GM18519 (cell line): ENCODE data around the gene RIPK3.

ENCODE experiments used
- ATAC-seq: cut with Tn5 transposase; IDR thresholded peaks from one replicate; pipeline ENCODE4 v1.9.1; 2021; ENCODE audit warnings: mild to moderate bottlenecking, moderate library complexity; ENCODE audit not compliant: unreplicated experiment, low FRiP score

Gene RIPK3

DNA sequence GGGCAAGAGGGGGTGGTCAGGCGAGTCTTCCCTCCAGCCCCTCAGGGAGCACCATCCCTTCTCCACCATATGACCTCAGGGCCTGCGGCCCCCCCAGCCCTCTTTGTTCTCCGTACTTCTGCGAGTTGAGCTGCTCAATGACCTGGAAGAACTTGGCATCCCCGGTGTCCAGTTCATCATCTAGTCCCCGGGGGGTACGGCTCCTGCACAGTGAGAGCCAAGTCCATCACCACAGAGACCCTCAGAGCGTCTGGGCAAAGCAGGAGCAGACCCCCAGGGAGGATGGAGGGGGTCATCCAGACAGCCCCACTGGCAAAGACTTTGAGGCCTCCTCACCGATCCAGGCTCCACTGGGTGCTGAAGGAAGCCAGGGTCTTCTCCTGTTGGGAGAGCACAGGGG lies 13.8 kb downstream of the RIPK3 start:
- no peak for ATAC-seq

DNA sequence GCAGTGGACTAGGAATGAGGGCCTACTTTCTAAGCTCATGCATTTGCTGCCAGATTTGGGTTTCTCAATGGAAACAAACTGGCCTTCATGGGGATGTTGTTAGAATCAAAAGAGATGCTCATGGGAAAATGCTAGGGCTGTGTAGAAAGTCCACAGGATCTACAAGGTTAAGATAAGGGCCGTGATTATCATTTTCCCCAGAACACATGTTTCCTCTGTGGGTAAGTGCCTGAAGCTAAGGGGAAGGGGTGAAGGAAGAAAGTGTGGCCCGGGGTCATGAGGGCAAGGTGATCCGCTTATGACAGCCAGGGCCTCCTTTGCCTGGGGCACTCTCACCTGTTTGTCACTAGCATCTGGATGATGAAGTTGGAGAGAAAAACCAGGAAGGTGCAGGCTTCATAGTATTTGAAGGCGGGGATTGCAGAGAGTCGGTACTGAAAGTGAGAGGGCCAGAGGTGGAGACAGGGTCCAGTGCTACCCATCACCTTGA lies 14.7 kb downstream of the RIPK3 start:
- ATAC-seq: no peak

DNA sequence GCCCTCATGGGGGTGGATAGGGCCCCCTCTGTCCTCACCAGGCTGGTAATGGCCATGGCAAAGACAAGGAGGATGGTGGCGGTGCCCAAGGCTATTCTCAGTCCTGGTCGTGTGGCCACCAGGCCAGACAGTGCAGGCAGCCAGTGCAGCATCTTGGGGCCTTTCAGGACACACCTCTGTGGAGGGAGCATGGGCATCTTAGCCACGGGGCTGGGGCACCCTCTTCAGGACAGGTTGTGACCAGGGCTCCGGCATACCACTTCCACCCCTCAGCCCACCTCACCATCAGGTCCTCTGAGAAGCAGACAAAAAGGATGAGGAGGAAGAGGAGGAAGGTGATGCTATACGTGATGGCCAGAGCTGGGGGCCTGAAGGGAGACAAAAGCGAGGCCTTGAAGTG lies 15.8 kb downstream of the RIPK3 start:
- ATAC-seq: no peak

DNA sequence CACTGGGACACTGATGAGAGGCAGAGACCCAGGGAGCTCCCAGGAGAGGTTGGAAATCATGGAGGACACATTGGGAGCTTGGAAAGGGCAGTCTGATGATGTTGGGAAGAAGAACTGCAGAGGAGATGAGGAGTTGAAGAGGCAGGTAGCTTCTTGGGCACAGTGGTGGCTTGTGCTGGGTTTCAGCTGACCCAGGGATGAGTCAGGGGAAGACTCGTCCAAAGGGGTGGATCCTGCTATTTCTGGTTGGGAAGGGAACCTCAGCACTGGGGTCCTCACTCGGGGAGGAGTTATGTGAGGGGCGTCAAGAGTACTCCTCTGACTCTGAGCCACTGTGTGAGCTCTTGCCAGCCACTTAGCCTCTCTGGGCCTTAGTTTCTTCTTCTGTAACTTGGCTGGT lies 16.4 kb downstream of the RIPK3 start:
- no peak for ATAC-seq

DNA sequence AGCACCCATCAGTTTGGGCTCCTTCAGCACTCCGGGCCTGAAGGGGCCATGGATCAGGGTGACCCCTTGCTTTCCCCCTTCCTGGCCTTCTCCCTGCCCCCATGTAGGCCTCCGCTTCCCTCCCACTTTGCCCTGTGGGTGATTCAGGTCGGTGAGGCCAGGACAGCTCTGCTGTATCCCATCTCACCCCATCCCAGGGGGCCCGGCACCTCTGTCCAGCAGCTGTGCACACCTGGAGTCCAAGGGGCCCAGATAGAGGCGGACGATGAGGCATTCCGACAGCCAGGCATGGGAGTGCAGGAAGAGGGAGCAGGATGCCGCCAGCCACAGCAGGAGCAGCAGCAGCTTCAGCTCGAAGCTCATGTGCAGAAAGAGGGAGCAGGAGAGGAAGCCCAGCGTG lies 17.1 kb downstream of the RIPK3 start:
- no peak for ATAC-seq

DNA sequence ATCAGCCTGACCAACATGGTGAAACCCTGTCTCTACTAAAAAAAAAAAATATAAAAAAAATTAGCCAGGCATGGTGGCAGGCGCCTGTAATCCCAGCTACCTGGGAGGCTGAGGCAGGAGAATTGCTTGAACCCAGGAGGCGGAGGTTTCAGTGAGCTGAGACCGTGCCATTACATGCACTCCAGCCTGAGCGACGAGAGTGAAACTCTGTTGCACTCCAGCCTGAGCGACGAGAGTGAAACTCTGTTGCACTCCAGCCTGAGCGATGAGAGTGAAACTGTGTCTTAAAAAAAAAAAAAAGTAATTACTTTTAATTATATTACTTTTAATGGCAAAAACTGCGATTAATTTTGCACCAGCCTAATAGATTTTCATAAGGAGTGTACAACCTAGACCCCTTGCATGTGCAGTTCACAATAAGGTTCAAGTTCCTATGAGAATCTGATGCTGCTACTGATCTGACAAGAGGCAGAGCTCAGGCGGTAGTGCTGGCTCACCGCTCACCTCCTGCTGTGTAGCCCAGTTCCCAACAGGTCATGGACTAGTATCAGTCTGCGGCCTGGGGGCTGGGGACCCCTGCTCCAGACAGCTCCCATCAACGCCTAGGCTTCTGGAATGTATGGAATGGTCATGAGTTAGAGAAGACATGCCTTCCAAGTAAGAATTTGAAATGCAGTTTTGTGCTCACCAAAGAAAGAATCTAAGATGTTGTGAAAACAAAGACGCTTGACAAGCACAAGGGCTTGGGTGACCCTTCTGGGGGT lies 18.4 kb downstream of the RIPK3 start:
- no peak for ATAC-seq

DNA sequence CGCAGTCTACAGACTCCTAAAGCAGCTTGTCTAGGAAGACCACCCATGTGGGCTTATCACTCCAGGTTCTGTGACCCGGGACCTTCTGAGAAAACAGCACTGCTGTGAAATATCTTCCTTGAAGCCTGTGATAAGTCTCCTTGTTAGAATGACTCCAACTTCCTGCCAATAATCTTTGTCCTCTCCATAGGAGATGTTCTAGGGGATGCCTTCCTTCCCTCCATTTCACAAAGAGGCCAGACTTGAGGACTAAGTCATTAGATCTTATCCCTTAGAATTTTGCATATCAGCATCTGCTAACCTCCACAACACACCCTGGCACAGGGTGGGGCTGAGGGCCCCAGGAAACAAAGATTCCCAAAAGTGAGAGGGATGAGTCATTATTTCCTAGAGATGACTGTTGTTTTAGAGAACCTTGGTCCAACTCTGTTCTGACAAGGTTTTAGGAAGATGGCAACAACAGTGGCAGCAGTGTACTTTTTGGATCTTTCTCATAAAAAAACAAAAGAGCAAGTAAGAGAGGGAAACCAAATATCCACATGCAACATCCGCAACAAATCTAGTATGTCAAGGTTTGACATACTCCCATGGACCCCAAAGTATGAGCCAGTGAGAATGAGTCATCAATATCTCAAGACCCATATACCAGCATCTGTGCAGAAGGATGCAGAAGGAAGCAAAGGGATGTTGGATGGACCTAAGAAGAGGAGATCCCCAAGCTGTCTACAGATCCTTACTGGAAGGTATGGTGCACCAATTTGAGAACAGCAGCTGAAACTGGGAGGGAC lies 22.5 kb downstream of the RIPK3 start:
- no peak for ATAC-seq

DNA sequence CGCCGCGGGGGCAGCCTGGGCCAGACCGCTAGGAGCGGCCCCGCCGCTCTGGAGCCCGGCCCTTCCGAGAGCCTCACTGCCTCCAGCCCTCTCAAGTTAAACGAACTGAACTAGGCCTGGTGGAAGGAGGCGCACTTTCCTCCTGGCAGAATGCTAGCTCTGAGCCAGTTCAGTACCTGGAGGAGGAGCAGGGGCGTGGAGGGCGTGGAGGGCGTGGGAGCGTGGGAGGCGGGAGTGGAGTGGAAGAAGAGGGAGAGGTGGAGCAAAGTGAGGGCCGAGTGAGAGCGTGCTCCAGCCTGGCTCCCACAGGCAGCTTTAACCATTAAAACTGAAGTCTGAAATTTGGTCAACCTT lies 23.2 kb downstream of the RIPK3 start:
- ATAC-seq: no peak

DNA sequence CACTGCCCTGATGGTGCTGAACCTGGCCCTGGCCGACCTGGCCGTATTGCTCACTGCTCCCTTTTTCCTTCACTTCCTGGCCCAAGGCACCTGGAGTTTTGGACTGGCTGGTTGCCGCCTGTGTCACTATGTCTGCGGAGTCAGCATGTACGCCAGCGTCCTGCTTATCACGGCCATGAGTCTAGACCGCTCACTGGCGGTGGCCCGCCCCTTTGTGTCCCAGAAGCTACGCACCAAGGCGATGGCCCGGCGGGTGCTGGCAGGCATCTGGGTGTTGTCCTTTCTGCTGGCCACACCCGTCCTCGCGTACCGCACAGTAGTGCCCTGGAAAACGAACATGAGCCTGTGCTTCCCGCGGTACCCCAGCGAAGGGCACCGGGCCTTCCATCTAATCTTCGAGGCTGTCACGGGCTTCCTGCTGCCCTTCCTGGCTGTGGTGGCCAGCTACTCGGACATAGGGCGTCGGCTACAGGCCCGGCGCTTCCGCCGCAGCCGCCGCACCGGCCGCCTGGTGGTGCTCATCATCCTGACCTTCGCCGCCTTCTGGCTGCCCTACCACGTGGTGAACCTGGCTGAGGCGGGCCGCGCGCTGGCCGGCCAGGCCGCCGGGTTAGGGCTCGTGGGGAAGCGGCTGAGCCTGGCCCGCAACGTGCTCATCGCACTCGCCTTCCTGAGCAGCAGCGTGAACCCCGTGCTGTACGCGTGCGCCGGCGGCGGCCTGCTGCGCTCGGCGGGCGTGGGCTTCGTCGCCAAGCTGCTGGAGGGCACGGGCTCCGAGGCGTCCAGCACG lies 23.8 kb downstream of the RIPK3 start:
- ATAC-seq: no peak

DNA sequence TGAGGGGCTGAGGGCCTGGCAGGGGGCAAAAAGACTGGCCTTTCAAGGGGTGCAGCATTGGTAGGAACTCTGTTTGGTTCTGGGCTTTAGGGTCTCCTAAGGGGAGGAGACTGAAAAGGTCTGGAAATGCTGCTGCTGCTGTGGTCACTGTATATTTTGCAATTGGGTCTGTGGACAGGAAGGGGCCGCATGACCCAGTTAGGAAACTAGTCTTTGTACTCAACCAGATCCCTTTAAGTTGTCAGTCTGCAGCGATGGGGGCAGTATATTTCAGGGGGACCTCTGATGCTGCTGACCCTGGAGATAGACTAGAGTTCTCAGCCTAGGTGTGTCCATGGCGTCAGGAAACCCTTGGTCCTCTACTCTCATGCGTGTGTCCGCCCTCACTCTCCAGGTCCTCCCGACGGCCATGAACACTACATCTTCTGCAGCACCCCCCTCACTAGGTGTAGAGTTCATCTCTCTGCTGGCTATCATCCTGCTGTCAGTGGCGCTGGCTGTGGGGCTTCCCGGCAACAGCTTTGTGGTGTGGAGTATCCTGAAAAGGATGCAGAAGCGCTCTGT lies 24.5 kb downstream of the RIPK3 start:
- no peak for ATAC-seq

DNA sequence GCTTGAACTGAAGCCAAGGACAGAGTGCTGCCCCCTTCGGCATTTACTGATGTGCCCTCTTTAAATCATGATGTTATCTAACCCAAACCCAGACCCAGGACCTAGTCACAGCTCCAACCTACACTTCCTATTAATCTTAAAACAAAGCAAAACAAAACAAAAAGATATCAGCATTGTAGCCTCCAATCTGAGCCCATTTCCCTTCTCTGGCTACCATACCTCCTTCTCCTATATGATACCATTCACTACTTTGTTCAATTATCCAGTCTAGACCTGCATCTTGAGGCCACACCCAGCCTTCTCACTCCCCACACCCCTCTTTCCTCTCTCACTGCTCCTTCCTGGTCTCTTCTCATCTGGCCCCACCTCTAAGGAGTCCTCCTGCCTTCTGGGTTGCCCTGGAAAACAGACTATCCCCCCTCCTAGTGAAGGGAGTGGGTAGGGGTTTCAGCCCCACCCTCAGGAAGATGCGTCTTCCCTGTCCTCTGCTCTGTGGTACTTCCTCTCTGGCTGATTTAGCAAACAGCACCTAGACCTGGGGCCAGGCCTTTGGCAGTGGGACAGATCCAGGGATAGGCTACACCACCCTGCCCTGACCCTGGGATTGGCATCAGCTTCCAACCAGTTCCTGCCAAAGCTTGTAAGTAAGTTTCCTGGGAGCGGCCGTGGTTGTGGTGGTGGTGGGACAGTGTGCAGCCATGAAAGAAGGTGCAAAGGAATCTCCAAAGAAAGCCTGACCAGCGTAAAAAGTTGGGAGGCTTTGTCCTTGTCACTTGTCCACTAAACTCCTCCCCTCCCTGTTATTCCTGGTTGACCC lies 25.2 kb downstream of the RIPK3 start:
- no peak for ATAC-seq

DNA sequence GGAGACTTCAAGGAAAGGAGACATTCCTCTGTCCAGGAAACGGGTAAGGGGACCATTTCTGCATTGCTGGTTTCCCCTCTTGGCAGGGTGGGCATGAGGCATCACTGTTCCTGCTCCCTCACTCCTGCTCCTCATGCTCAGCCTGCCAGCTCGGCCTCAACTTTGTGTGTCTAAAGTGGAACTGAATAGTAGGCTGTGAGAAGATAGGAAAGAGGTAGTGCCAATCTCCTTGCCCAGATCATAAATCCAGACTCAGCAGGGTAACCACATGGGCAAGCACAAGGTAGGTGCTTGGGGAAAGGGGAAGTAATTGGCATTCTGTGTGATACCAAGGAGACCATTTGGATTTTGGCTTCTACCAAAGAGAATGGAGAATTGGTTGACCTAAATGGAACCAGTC lies 25.9 kb downstream of the RIPK3 start:
- ATAC-seq: no peak

DNA sequence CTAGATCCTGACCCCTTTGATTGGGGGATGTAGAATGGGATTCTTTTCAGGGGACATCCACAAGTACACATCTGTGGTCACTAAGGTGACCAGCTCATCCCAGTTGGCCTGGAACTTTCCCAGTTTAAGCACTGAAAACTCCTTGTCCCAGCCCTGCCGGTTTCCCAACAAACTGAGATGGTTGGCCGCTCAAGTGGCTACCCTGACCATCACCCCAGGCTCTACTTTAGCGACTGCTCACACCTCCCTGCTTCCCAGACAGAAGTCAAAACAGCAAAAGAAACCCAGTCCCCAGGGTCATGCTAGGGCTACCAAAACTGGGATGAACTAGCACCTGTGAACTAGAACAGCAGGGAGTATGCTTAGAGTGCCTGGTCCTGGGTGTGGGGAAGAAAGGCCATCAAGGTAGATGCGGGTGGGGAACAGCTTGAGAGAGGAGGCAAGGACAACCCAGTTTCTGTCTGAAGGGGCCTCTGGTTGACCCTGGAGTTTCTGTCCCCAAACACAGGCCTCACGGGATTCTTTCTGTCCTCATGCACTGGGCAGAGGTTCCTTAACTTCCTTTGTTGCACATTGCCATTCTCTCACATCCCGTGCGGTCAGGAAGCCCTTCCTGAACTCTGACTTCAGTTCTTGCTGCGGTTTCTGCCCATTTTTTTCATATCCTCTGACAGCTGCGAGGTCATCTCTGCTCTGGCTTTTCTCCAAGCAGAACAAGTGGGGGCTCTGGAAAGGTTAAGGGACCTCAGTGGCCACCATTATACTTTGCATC lies 26.9 kb downstream of the RIPK3 start:
- ATAC-seq: no peak

DNA sequence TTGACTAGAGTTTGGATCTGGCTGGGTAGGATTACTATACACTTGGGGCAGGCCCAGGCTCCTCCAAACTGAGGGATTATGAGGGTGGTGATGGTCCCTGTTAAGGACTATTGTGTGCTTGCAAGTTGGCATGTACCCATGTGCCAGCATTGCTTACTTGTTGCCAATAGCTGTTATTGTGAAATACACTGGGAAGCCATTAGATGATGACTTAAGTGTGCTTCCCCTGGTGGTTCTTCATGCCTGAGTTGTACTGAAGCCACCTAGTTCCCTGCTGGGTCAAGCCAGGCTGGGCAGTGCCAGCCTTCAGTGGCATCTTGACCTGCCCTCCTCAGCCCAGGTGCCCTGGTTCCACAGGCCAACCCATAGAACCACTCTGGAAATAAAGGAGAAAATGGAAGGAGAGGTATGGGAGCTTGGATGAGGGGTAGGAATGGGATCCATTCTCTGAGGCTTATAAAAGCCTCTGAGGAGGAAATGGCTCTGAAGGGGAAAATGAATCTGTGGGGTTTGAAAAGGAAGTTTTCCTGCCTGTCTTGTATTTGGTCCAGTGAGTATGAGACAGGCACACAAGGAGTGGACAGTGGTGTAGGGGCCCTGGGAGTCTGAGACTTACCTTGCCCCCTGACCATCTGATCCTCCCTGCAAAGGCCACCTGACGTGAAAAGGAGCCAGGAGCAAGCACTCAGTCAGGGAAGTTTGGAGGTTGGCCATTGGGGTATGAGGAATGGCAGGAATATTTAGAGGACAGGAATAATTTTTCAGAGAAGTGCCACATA lies 27.8 kb downstream of the RIPK3 start:
- no peak for ATAC-seq

DNA sequence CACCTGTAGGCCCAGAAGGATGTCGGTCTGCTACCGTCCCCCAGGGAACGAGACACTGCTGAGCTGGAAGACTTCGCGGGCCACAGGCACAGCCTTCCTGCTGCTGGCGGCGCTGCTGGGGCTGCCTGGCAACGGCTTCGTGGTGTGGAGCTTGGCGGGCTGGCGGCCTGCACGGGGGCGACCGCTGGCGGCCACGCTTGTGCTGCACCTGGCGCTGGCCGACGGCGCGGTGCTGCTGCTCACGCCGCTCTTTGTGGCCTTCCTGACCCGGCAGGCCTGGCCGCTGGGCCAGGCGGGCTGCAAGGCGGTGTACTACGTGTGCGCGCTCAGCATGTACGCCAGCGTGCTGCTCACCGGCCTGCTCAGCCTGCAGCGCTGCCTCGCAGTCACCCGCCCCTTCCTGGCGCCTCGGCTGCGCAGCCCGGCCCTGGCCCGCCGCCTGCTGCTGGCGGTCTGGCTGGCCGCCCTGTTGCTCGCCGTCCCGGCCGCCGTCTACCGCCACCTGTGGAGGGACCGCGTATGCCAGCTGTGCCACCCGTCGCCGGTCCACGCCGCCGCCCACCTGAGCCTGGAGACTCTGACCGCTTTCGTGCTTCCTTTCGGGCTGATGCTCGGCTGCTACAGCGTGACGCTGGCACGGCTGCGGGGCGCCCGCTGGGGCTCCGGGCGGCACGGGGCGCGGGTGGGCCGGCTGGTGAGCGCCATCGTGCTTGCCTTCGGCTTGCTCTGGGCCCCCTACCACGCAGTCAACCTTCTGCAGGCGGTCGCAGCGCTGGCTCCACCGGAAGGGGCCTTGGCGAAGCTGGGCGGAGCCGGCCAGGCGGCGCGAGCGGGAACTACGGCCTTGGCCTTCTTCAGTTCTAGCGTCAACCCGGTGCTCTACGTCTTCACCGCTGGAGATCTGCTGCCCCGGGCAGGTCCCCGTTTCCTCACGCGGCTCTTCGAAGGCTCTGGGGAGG lies 28.9 kb downstream of the RIPK3 start, which contains the start of gene LTB4R:
Gene LTB4R, plus strand, starts transcription at position 857 of the 959 bp plus-strand sequence. CDS start 4,150 bp downstream, outside the sequence.
- ATAC-seq: peak; percentile 39

DNA sequence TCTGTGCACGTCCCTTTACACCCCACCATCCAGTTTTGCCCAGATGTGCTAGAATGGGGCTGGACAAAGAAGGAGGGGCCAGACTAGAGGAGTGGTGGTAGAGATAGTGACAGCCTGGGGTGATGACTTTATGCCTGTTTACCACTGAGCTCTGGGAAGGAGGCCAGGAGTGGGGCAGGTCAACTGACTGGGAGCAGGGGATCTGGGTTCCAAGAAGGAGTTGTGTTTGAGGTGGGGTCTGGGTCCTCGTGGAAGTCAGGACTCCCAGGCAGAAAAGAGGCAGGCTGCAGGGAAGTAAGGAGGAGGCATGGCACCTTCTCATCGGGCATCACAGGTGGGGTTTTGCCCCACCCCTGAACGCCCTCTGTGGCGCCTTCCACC lies 29.5 kb downstream of the RIPK3 start:
- no peak for ATAC-seq

DNA sequence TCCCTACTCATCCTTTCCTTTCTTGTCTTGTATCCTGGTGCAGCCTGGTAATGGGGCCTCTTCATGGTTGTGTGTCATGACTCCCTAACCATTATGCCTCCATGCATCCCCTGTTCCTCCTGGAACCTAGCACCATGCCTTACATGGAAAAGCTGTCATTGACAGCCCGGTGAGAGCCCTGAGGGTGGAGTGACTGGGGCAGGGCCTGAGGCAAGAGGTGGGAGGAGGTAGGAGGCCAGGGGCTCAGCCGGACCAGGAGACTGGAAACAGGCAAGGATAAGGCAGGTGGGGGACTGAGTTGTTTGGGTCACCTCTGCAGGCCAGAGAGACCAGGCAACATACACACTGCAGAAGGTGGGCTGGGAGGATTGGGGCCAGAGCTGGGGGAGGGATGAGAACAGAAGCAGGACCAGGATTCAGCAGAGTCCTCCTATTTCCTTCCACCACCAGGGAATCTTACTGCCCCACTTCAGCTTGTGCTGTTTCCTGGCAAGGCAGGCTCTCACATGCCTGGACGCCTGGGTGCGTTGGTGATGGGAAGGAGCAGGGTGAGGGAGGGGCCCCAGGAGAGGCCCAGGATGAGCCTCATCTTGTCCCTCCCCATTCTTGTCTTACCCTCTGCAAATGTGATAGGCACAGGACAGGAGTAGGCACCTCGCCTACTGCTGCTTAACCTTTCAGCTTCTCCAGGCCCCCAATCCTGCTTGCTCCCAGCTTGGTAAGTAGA lies 30.1 kb downstream of the RIPK3 start, which contains the start of gene LTB4R2:
Gene LTB4R2, plus strand, starts transcription at position 603 of the 727 bp plus-strand sequence. CDS start 525 bp downstream, outside the sequence.
- no peak for ATAC-seq
